ENCODE measurements around the gene ATAD5.
"Not testable (repeated sequence)": the region's sequence is repeated elsewhere in the genome, so short reads cannot be mapped to it uniquely, and the experiment has no call there.

Gene ATAD5

DNA sequence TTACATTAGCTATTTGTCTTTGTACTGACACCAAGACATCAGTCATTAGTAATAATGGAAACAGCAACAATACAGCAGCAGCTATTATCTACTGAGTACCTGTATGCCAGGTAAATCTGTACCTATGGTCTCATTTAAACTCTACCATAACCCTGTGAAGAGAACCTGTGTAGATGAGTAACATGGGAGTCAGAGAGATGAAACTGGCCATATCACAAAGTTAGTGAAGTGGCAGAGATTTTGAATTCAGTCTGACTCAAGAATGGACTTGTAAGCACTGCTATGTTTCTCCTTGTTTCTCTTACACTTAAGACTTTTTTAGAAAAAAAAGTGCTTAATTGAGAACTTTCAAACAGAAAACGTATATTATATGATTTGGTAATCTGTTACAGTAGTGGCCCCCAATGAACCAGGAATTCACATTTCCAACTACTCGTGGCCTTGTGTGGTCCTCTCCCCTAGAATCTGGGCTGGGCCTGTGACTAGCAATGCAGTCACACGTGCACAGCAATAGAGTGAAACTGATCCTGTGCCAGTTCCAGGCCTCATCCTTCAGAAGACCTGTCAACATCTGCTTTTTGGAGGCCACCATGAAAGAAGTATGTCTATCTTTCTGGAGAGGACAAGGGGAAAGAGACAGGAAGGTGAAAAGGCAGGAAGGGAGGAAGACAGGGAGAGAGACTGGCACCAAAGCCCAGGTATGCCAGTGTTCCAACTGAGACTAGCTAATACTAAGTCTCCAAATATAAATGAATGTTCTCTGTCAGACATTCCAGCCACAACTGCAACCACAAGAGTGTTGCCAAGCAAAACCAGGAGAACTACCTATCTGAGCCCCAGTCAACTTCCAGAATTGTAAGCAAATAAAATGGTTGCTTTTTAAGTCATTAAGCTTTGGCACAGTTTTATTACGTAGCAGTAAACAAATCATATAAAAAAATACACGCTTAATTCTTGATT is 19.3 kb upstream of the ATAD5 start:
- peaks cover 7% of the 10 kb centered on the region for H3K36me3 ChIP-seq (replicated peaks; ENCODE audit: low read depth, low read length)
- no peak overlapping the region for H3K4me3 ChIP-seq (ENCODE audit: low read length)
- H3K27me3 ChIP-seq (ENCODE audit: low read depth, low read length): no peaks in the 10 kb centered on the region
- no peaks in the 10 kb centered on the region for H3K9me3 ChIP-seq (ENCODE audit: insufficient read depth, low read length)
- 0 out of 2 replicates have a peak overlapping the region, but pooled peaks have one; percentile 6 for H3K27ac ChIP-seq (ENCODE audit: low read length)
- H3K79me2 ChIP-seq (ENCODE audit: low read length): peaks cover 78% of the 10 kb centered on the region
- H4K20me1 ChIP-seq (ENCODE audit: insufficient read depth, low read length): no peaks in the 10 kb centered on the region
- no peak overlapping the region for H2AFZ ChIP-seq (ENCODE audit: low read depth, low read length)
- H3K4me1 ChIP-seq (ENCODE audit: low read length): peaks cover 29% of the 10 kb centered on the region
- H3K4me2 ChIP-seq (ENCODE audit: low read length): no peak overlapping the region
- H3K9ac ChIP-seq (ENCODE audit: low read length): no peak overlapping the region
- TF ChIP-seq, protein P1, sequence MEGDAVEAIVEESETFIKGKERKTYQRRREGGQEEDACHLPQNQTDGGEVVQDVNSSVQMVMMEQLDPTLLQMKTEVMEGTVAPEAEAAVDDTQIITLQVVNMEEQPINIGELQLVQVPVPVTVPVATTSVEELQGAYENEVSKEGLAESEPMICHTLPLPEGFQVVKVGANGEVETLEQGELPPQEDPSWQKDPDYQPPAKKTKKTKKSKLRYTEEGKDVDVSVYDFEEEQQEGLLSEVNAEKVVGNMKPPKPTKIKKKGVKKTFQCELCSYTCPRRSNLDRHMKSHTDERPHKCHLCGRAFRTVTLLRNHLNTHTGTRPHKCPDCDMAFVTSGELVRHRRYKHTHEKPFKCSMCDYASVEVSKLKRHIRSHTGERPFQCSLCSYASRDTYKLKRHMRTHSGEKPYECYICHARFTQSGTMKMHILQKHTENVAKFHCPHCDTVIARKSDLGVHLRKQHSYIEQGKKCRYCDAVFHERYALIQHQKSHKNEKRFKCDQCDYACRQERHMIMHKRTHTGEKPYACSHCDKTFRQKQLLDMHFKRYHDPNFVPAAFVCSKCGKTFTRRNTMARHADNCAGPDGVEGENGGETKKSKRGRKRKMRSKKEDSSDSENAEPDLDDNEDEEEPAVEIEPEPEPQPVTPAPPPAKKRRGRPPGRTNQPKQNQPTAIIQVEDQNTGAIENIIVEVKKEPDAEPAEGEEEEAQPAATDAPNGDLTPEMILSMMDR (IDR thresholded peaks at IDR 0.05; ENCODE audit: low read depth, low read length): no peak
- no peak for TF ChIP-seq EZH2phosphoT487 (IDR thresholded peaks at IDR 0.05; ENCODE audit: low read depth)

DNA sequence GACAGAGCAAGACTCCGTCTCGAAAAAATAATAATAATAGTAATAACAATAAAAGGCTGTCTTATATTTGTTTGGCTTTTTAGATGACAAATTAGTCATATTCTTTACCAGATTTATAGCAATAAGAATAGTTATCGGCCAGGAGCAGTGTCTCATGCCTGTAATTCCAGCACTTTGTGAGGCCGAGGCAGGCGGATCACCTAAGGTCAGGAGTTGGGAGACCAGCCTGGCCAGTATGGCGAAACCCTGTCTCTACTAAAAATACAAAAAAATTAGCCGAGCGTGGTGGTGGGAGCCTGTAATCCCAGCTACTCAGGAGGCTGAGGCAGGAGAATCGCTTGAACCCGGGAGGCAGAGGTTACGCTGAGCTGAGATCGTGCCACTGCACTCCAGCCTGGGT is 17.5 kb upstream of the ATAD5 start:
- not testable (repeated sequence) for H3K4me2 ChIP-seq (ENCODE audit: low read length); H3K9ac ChIP-seq (ENCODE audit: low read length); H2AFZ ChIP-seq (ENCODE audit: low read depth, low read length); H3K27me3 ChIP-seq (ENCODE audit: low read depth, low read length); H4K20me1 ChIP-seq (ENCODE audit: insufficient read depth, low read length); H3K9me3 ChIP-seq (ENCODE audit: insufficient read depth, low read length); H3K27ac ChIP-seq (ENCODE audit: low read length); H3K4me3 ChIP-seq (ENCODE audit: low read length)
- H3K36me3 ChIP-seq (replicated peaks; ENCODE audit: low read depth, low read length): peaks cover 11% of the 10 kb centered on the region
- H3K4me1 ChIP-seq (ENCODE audit: low read length): peaks cover 17% of the 10 kb centered on the region
- peaks cover 82% of the 10 kb centered on the region for H3K79me2 ChIP-seq (ENCODE audit: low read length)

DNA sequence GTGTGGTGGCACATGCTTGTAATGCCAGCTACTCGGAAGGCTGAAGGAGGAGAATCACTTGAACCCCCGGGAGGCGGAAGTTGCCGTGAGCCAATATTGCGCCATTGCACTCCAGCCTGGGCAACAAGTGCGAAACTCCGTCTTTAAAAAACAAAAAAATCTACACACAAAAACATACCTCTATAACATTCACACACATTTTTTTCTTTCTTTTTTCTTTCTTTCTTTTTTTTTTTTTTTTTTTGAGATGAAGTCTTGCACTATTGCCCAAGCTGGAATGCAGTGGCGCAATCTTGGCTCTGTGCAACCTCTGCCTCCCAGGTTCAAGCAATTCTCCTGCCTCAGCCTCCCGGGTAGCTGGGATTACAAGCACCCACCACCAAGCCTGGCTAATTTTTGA is 16.9 kb upstream of the ATAD5 start:
- H3K79me2 ChIP-seq (ENCODE audit: low read length): peaks cover 82% of the 10 kb centered on the region
- H2AFZ ChIP-seq (ENCODE audit: low read depth, low read length); H3K36me3 ChIP-seq (replicated peaks; ENCODE audit: low read depth, low read length); H3K27me3 ChIP-seq (ENCODE audit: low read depth, low read length); H3K4me2 ChIP-seq (ENCODE audit: low read length); H3K4me3 ChIP-seq (ENCODE audit: low read length); H4K20me1 ChIP-seq (ENCODE audit: insufficient read depth, low read length); H3K27ac ChIP-seq (ENCODE audit: low read length); H3K9me3 ChIP-seq (ENCODE audit: insufficient read depth, low read length); H3K9ac ChIP-seq (ENCODE audit: low read length): not testable (repeated sequence)
- H3K4me1 ChIP-seq (ENCODE audit: low read length): peaks cover 11% of the 10 kb centered on the region

DNA sequence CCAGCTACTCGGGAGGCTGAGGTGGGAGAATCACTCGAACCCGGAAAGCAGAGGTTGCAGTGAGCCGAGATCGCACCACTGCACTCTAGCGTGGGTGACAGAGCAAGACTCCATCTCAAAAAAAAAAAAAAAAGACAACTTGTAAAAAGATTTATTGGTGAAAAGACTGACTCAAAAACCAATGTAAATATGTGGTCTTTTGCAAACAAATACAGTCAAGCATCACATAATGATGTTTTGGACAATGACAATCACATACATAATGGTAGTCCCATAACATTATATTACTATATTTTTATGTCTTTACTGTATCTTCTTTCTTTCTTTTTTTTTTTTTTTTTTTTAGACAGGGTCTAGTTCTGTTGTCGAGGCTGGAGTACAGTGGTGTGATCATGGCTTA is 15.6 kb upstream of the ATAD5 start:
- Histone ChIP-seq H3K9me3 (ENCODE audit: insufficient read depth, low read length) (no peaks in the 10 kb centered on the region), H3K4me3 (ENCODE audit: low read length) (no peak overlapping the region), H3K36me3 (replicated peaks; ENCODE audit: low read depth, low read length) (peaks cover 12% of the 10 kb centered on the region), H3K27me3 (ENCODE audit: low read depth, low read length) (no peaks in the 10 kb centered on the region), H3K79me2 (ENCODE audit: low read length) (peaks cover 83% of the 10 kb centered on the region), H3K27ac (ENCODE audit: low read length) (no peak overlapping the region), H4K20me1 (ENCODE audit: insufficient read depth, low read length) (no peaks in the 10 kb centered on the region), H3K4me1 (ENCODE audit: low read length) (no peaks in the 10 kb centered on the region; the same call in 1 of the 2 replicates), H2AFZ (ENCODE audit: low read depth, low read length) (no peak overlapping the region), H3K9ac (ENCODE audit: low read length) (no peak overlapping the region), H3K4me2 (ENCODE audit: low read length) (no peak overlapping the region)
- no peak for TF ChIP-seq EZH2phosphoT487 (IDR thresholded peaks at IDR 0.05; ENCODE audit: low read depth)
- TF ChIP-seq, protein P1 (IDR thresholded peaks at IDR 0.05; ENCODE audit: low read depth, low read length): no peak

DNA sequence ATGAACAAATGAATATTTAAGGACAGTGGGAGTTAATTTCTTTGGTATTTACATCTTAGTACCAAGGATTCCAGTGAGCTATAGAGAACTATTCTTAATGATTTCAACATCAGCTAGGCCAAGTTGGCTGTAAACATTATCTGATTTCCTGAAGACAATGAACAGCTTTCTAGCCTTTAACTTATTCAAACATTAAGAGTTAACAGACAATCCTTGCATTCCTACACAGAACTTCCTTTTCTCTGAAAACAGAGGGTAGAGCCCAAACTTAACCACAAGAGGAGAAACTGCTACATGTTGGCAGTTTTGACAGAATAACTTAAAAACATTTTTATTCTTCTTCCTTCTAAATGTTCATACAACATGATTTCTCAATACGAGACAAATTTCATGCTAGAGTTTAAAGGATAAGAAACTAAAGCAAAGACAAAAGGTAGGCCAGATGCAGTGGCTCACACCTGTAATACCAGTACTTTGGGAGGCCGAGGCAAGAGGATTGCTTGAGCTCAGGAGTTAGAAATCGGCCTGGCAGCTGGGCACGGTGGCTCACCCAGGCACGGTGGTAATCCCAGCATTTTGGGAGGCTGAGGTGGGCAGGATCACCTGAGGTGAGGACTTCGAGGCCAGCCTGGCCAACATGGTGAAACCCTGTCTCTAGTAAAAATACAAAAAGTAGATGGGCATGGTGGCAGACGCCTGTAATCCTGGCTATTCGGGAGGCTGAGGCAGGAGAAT is 11.6 kb upstream of the ATAD5 start:
- H3K27ac ChIP-seq (ENCODE audit: low read length): no peak overlapping the region

More for the DNA sequence above, 11.6 kb upstream of the ATAD5 start:
- peaks cover 12% of the 10 kb centered on the region for H3K36me3 ChIP-seq (replicated peaks; ENCODE audit: low read depth, low read length)
- H4K20me1 ChIP-seq (ENCODE audit: insufficient read depth, low read length): peaks cover 12% of the 10 kb centered on the region; the same call in 1 of the 2 replicates
- TF ChIP-seq EZH2phosphoT487 (IDR thresholded peaks at IDR 0.05; ENCODE audit: low read depth): no peak
- TF ChIP-seq, protein P1 (IDR thresholded peaks at IDR 0.05; ENCODE audit: low read depth, low read length): no peak
- H3K9me3 ChIP-seq (ENCODE audit: insufficient read depth, low read length): no peaks in the 10 kb centered on the region
- H2AFZ ChIP-seq (ENCODE audit: low read depth, low read length): no peak overlapping the region
- no peak overlapping the region for H3K4me3 ChIP-seq (ENCODE audit: low read length)
- no peaks in the 10 kb centered on the region for H3K27me3 ChIP-seq (ENCODE audit: low read depth, low read length)
- no peak overlapping the region for H3K4me2 ChIP-seq (ENCODE audit: low read length)
- H3K79me2 ChIP-seq (ENCODE audit: low read length): peaks cover 83% of the 10 kb centered on the region
- H3K9ac ChIP-seq (ENCODE audit: low read length): no peak overlapping the region
- H3K4me1 ChIP-seq (ENCODE audit: low read length): peaks cover 23% of the 10 kb centered on the region

All from OCI-LY3 (cell line).